GM12878 (cell line): ENCODE results near the gene AK5. TPM values are rescaled to one million over a fixed set of nuclear protein-coding genes. Genes with fewer than 3 reads are reported as not detected.

Source experiments
- ATAC-seq: fragments of 200-7000 bp; cut with Tn5 transposase; 3 replicates; pipeline ENCODE4 v1.9.1; 2020; ENCODE audit warnings: mild to moderate bottlenecking, moderate library complexity
- BruUV-seq: library from RNA; stranded (reverse); fragments of 400-500 nt; replicated peaks from 2 replicates; lab custom pipeline; 2021; lab: Mats Ljungman, UMichigan
- CTCF ChIA-PET: fragments of 300-600 bp; sonication (Branson Sonifier 250); formaldehyde crosslinking; extraction: SDS; loops from one replicate; lab custom pipeline; 2021; ENCODE audit warnings: inconsistent platforms; lab: Yijun Ruan, JAX
- POLR2A ChIA-PET: fragments of 350-600 bp; formaldehyde crosslinking; extraction: SDS; loops from one replicate; lab custom pipeline; 2021; ENCODE audit warnings: inconsistent platforms; lab: Charles Lee
- RAD21 ChIA-PET: fragments of 300-600 bp; sonication (Branson Sonifier 250); formaldehyde crosslinking; loops from one replicate; lab custom pipeline; 2023; ENCODE audit warnings: antibody characterized with exemption; ENCODE audit not compliant: unreplicated experiment; lab: Charles Lee
- SMC1A ChIA-PET: fragments of 300-600 bp; sonication (Branson Sonifier 250); formaldehyde crosslinking; loops from one replicate; lab custom pipeline; 2023; ENCODE audit not compliant: unreplicated experiment, uncharacterized antibody; lab: Charles Lee
- DNase-seq: peaks from one replicate; pipeline ENCODE4 v3.0.0-alpha.2; 2011; ENCODE audit warnings: low read depth, low spot score
- FAIRE-seq: peaks from 3 replicates; lab custom pipeline; 2011; peaks lifted over from hg19 to GRCh38; lab: Jason Lieb, UNC
- H2AFZ ChIP-seq: 2 replicates; pipeline ENCODE4 v1.6.0; 2011; ENCODE audit warnings: low read depth, low read length, control low read depth; ENCODE audit not compliant: control insufficient read depth
- H3K27ac ChIP-seq: 2 replicates; pipeline ENCODE4 v1.5.1; 2011; ENCODE audit warnings: control low read depth; ENCODE audit not compliant: control insufficient read depth, insufficient read depth
- H3K27me3 ChIP-seq, 2 experiments: replicated peaks in 1 of 2; 2 replicates each; pipeline versions ENCODE4 v1.6.0 to v1.6.1; 2011; ENCODE audit warnings: low read length in 1 of 2; ENCODE audit not compliant: control insufficient read depth in 2 of 2, insufficient read depth in 2 of 2
- H3K36me3 ChIP-seq, 2 experiments: 2 replicates each; pipeline ENCODE4 v1.5.1; 2011; ENCODE audit warnings: low read length in 1 of 2; ENCODE audit not compliant: control insufficient read depth in 2 of 2, insufficient read depth in 2 of 2
- H3K4me1 ChIP-seq: 2 replicates; pipeline ENCODE4 v1.6.1; 2011; ENCODE audit warnings: mild to moderate bottlenecking, low read length, moderate library complexity, mixed read lengths; ENCODE audit not compliant: control insufficient read depth, insufficient read depth
- H3K4me2 ChIP-seq: 2 replicates; pipeline ENCODE4 v1.6.0; 2011; ENCODE audit warnings: control low read depth; ENCODE audit not compliant: control insufficient read depth, insufficient read depth
- H3K4me3 ChIP-seq: fragments of 200-600 bp; sonication (generic); 2 replicates; pipeline ENCODE4 v1.5.1; 2016
- H3K79me2 ChIP-seq: 2 replicates; pipeline ENCODE4 v1.6.0; 2011; ENCODE audit warnings: low read length; ENCODE audit not compliant: control insufficient read depth, insufficient read depth
- H3K9ac ChIP-seq: 2 replicates; pipeline ENCODE4 v1.8.0; 2011; ENCODE audit warnings: low read length, control low read depth, mixed read lengths; ENCODE audit not compliant: control insufficient read depth, insufficient read depth
- H3K9me3 ChIP-seq: replicated peaks from 3 replicates; pipeline ENCODE4 v1.5.1; 2011; ENCODE audit warnings: mild to moderate bottlenecking, low read length; ENCODE audit not compliant: control insufficient read depth, insufficient read depth
- H4K20me1 ChIP-seq: 2 replicates; pipeline ENCODE4 v1.6.0; 2011; ENCODE audit not compliant: control insufficient read depth, insufficient read depth
- ASH2L ChIP-seq: fragments of 300-600, 200-600 bp; sonication (generic); IDR thresholded peaks from 2 replicates; pipeline ENCODE4 v1.6.1; 2017; ENCODE audit warnings: low read depth, mild to moderate bottlenecking, borderline replicate concordance
- MTA3 ChIP-seq: IDR thresholded peaks from 2 replicates; pipeline ENCODE4 v1.6.1; 2012; ENCODE audit warnings: low read length, inconsistent platforms, borderline replicate concordance
- MXI1 ChIP-seq: fragments of 150-350 bp; IDR thresholded peaks from 2 replicates; pipeline ENCODE4 v1.6.1; 2011; ENCODE audit warnings: low read depth, mild to moderate bottlenecking, inconsistent platforms, low read length, improper control_type of control experiment
- MYC ChIP-seq: IDR thresholded peaks from 2 replicates; pipeline ENCODE4 v1.6.1; 2011; ENCODE audit warnings: mild to moderate bottlenecking, low read length, moderate library complexity, inconsistent platforms; ENCODE audit not compliant: insufficient read depth, insufficient replicate concordance, insufficient read length, severe bottlenecking
- NR2C1 ChIP-seq: fragments of 450-650 bp; IDR thresholded peaks from 2 replicates; pipeline ENCODE4 v1.6.1; 2017; ENCODE audit warnings: antibody characterized with exemption, mild to moderate bottlenecking, moderate library complexity
- RELA ChIP-seq: fragments of 450-650 bp; IDR thresholded peaks from 2 replicates; pipeline ENCODE4 v1.8.0; 2014; ENCODE audit warnings: borderline replicate concordance; ENCODE audit not compliant: partially characterized antibody
- SUPT20H ChIP-seq: IDR thresholded peaks from 2 replicates; pipeline ENCODE4 v1.6.1; 2011; ENCODE audit warnings: low read depth, mild to moderate bottlenecking, low read length, moderate library complexity, borderline replicate concordance; ENCODE audit not compliant: control insufficient read depth
- ZBTB11 ChIP-seq: fragments of 450-650 bp; formaldehyde crosslinking; IDR thresholded peaks from 2 replicates; pipeline ENCODE4 v1.5.0; 2022; ENCODE audit warnings: mild to moderate bottlenecking, missing genetic modification characterization
- ZNF24 ChIP-seq: fragments of 450-650 bp; IDR thresholded peaks from 2 replicates; pipeline ENCODE4 v1.6.1; 2017; ENCODE audit warnings: antibody characterized with exemption, mild to moderate bottlenecking
- in situ Hi-C: fragments of 300-500 bp; cut with MboI; formaldehyde crosslinking; loops from 9 replicates; pipeline ENCODE4 v1.14.3; 2018; ENCODE audit warnings: mixed read lengths
- intact Hi-C: fragments of 100-400 bp; cut with micrococcal nuclease; formaldehyde crosslinking; loops from one replicate; pipeline ENCODE4 v1.14.2; 2022; ENCODE audit not compliant: unreplicated experiment
- polyA plus RNA-seq, 11 experiments: library from polyadenylated mRNA; depleted of rRNA in 4 of 11; unstranded in 6 of 11; stranded (reverse) in 5 of 11; fragments of >200 nt; fragmentation: Nextera tagmentation in 4 of 11; fragmentation: Illumina TruSeq in 1 of 11; extraction: Ambion mirVana in 4 of 11; extraction: Trizol in 1 of 11; gene quantifications; 1 replicate in 1 of 11; 2 replicates in 10 of 11; pipeline versions ENCODE4 v1.2.1 to v1.2.3, GENCODE V29; 2011 to 2016; ENCODE audit warnings: inconsistent platforms in 2 of 11, missing spikeins in 2 of 11, low read depth in 1 of 11
- total RNA-seq, 4 experiments: library from RNA; depleted of rRNA in 3 of 4; stranded (reverse); fragments of >200 nt in 3 of 4; fragmentation: Illumina TruSeq in 1 of 4; extraction: Trizol in 1 of 4; gene quantifications; 2 replicates each; pipeline versions ENCODE4 v1.2.1 to v1.2.3, GENCODE V29; 2013 to 2021
- TF ChIP-seq, protein P1 (sequence below): IDR thresholded peaks from 2 replicates; pipeline ENCODE4 v1.6.1; 2011; ENCODE audit warnings: borderline replicate concordance, low read depth, mild to moderate bottlenecking, moderate library complexity, mixed read lengths, low read length; ENCODE audit not compliant: insufficient read depth; ENCODE audit errors: extremely low read length

AK5 gene
- total and polyA plus RNA-seq, 10 of the 15 experiments (the other 5 are each of a cell fraction or from before 2014, with no cell fraction given): 0.08 to 0.33 TPM; not detected in 8

- Histone ChIP-seq H3K79me2 (no peaks in the 10 kb centered on the region), H3K4me2 (no peak overlapping the region), H4K20me1 (no peaks in the 10 kb centered on the region), H3K4me1 (no peaks in the 10 kb centered on the region), H2AFZ (no peak overlapping the region), H3K9me3 (no peaks in the 10 kb centered on the region), H3K4me3 (no peak overlapping the region), H3K36me3 (no peaks in the 10 kb centered on the region), H3K27me3 (no peaks in the 10 kb centered on the region), H3K9ac (no peak overlapping the region), H3K27ac (no peak overlapping the region)
- ChIA-PET SMC1A (interaction anchor here (0.6 to 1.0 kb wide), 2 partner anchors 14 to 41 kb away, joined by 3 read pairs; no protein-coding TSS in a partner anchor), CTCF (no interaction called here), RAD21 (no interaction called here), POLR2A (no interaction called here)
- TF ChIP-seq MYC (no peak), RELA (no peak), SUPT20H (no peak), MTA3 (no peak), NR2C1 (no peak), ZNF24 (no peak), ZBTB11 (no peak), MXI1 (no peak), ASH2L (no peak)
- TF ChIP-seq, protein P1, sequence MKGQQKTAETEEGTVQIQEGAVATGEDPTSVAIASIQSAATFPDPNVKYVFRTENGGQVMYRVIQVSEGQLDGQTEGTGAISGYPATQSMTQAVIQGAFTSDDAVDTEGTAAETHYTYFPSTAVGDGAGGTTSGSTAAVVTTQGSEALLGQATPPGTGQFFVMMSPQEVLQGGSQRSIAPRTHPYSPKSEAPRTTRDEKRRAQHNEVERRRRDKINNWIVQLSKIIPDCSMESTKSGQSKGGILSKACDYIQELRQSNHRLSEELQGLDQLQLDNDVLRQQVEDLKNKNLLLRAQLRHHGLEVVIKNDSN: no peak
- no TSS peak for BruUV-seq
- in situ Hi-C loops (no loop called here), intact Hi-C loops (no loop called here)
- no peak for FAIRE-seq
- ATAC-seq: no peak
- no peak for DNase-seq
These were observed 124.8 kb downstream of the AK5 start for GRCh38 chr1:77406661-77407060.
